Stomach (tissue), 4 donors: ENCODE measurements around the gene LRRD1.

Experiments
- CTCF ChIP-seq, 7 experiments: fragments of 450-650 bp in 4 of 7; fragments of 200-600 bp in 3 of 7; sonication (generic) in 3 of 7; IDR thresholded peaks; one replicate each; pipeline ENCODE4 v1.5.1; 2016 to 2019; ENCODE audit warnings: antibody characterized with exemption in 7 of 7, control low read depth in 2 of 7, mild to moderate bottlenecking in 1 of 7
- EP300 ChIP-seq: sonication (generic); formaldehyde crosslinking; IDR thresholded peaks from one replicate; pipeline ENCODE4 v1.6.1; 2017; ENCODE audit warnings: antibody characterized with exemption
- POLR2A ChIP-seq, 4 donors: fragments of 450-650 bp; IDR thresholded peaks; one replicate each; pipeline ENCODE4 v1.6.1; 2016; ENCODE audit warnings: antibody characterized with exemption in 4 of 4, control low read depth in 2 of 4, mild to moderate bottlenecking in 1 of 4, moderate library complexity in 1 of 4
- POLR2AphosphoS5 ChIP-seq, 3 donors: sonication (generic); formaldehyde crosslinking; IDR thresholded peaks; one replicate each; pipeline ENCODE4 v1.6.1; 2016; ENCODE audit warnings: antibody characterized with exemption in 3 of 3

DNA sequence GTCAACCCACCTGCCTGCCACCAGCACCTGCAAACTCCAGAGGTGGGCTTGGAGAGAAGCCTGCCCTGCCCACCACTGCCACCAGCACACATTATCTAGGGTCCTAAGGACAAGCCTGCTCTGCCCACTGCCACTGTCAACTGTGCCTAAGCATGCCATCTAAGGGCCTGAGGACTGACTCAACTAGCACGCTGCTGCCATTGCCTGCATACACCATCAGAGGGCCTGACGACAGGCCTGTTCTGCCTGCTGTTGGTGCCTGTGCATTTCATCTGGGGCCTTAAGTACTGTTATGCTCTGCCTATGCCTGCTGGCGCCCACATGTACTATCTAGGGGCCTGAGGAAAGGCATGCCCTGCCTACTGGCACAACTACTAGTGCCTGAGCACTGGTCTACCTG is 27.0 kb upstream of the LRRD1 start:
- TF ChIP-seq POLR2A (IDR thresholded peaks at IDR 0.05) (no peak), CTCF (IDR thresholded peaks at IDR 0.05) (no peak), EP300 (no peak), POLR2AphosphoS5 (IDR thresholded peaks at IDR 0.05) (no peak)
